ENCODE data around the gene ADAMTS12.
A peak's percentile ranks its signal among the peaks of the same experiment; 100 is the strongest.

ADAMTS12 gene

DNA sequence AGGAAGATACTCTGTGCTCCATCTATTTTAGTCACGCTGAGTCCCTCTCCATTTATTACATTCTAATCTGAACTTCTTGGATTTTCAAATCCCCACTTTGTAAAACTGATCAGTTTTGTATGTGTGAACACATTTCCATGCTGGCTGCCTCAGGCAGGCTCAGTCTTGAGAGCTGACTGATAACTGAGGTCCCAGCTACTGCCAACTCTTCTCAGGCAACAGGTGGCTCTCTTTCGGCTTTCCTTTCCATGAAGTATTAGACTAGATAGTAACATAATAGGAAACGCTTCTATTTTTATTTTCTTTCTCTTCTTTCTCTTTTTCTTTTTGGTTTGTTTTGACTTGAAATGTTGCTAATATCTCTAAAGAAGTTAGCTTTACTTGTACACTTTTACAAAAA, 312.6 kb downstream of the ADAMTS12 start:
- DNase-seq (ENCODE audit: low read depth), result no peak
- TF ChIP-seq, protein P1, sequence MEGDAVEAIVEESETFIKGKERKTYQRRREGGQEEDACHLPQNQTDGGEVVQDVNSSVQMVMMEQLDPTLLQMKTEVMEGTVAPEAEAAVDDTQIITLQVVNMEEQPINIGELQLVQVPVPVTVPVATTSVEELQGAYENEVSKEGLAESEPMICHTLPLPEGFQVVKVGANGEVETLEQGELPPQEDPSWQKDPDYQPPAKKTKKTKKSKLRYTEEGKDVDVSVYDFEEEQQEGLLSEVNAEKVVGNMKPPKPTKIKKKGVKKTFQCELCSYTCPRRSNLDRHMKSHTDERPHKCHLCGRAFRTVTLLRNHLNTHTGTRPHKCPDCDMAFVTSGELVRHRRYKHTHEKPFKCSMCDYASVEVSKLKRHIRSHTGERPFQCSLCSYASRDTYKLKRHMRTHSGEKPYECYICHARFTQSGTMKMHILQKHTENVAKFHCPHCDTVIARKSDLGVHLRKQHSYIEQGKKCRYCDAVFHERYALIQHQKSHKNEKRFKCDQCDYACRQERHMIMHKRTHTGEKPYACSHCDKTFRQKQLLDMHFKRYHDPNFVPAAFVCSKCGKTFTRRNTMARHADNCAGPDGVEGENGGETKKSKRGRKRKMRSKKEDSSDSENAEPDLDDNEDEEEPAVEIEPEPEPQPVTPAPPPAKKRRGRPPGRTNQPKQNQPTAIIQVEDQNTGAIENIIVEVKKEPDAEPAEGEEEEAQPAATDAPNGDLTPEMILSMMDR (conservative IDR thresholded peaks at IDR 0.05; ENCODE audit: low read length), result no peak

DNA sequence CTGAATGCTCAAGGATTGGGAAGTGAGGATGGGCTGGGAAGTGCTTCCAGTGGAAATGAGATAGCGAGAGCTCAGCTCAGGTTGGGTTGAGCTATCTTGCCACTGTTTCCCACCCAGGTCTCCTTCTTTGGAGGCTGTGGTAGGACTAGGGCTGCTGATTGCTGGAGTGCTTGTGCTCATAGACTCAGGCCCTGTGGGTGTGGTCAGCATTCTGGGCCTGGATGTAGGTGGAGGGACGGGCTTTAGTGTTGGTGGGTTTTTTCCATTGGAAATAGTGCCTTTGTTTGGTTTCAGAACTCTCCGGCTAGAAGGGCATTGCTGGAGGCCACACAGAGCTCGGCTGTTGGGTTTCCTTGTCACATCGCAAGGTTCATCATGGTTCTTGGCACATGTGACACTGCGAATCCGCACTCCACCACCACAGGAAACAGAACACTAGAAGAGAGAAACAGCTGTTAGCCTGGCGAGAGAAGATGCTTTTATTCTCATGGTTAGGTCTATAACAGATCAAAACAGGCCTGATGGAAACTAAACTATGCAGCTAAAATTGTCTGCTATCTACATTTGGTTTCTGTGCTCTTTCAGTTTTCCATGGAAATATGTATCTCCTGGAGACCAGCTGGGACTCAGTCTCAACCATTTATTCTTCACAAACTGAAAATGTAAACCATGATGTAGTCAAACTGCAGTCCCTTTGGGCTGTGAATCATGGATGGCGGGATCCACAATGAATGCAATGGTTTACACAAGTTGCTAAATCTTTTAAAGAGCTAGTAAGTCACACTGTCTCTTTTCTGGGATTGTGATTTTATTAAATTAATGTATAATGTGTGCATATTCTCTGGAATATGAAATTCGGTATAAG, 314.8 kb downstream of the ADAMTS12 start:
- no peak for DNase-seq (ENCODE audit: low read depth)
- TF ChIP-seq, protein P1 (conservative IDR thresholded peaks at IDR 0.05; ENCODE audit: low read length), result no peak
- H3K4me3 ChIP-seq (ENCODE audit: low read length), result no peak overlapping the region

More for the DNA sequence above, 312.6 kb downstream of the ADAMTS12 start:
- H3K4me3 ChIP-seq (ENCODE audit: low read length), result no peak overlapping the region

DNA sequence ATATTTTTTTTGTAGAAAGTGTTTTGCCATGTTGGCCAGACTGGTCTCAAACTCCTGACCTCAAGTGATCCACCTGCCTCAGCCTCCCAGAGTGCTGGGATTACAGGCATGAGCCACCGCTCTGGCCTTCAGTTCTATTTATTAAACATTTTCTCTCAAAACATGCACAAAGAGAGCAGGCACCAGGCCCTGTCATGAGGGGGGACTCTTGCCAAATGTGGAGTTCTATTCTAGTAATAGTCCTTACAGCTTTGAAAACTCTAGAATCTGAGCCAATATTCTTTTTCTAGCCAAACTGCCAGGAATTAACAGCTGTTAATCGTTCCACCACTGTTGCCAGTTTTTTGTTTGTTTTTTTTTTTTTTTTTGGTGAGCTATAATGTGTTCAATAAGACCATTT, 326.5 kb downstream of the ADAMTS12 start:
- DNase-seq (ENCODE audit: low read depth), result peak; percentile 13
- no peak overlapping the region for H3K4me3 ChIP-seq (ENCODE audit: low read length)
- TF ChIP-seq, protein P1 (conservative IDR thresholded peaks at IDR 0.05; ENCODE audit: low read length), result no peak

DNA sequence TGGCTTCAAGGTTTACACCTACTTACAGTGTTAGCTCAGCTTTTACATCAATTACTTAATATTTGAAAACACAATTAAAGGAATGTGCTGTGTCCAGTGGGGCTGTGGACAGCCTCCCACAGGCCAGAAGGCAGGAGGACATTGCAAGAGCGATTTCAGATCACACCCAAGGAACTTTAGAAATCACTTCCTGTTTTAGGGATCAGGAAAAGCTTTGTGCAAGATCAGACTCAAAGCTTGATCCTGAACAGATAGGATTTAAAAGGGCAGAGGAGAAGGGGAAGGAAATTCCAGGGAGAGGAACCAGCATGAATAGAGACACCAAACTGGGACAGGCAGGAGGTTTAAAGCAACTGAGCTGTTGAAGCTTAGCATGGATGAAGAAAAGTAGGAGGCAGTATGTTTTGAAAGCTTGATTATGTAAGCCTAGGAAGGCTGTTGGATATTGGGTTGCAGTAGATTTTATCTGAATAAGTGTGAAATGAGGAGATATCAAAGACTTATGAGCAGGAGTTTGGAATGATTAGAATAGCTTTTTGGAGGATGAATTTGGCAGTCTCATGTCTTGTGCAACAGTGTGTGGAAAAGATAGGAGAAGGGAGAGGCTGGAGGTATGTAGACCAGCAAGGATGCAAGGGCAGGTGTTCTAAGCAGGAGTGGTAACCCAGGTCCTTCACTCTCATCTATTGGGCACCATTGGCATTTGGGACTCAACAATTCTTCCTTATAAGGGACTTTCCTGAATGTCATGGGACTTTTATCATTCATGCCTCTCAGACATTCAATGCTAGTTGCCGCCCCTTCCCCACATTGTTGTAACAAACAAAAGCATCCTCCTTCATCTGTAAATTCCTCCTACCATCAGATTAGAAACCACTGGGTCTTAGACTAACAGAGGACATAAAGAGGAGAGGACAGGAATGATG, 327.5 kb downstream of the ADAMTS12 start:
- DNase-seq (ENCODE audit: low read depth), result peak; percentile 17
- H3K4me3 ChIP-seq (ENCODE audit: low read length), result no peak overlapping the region
- TF ChIP-seq, protein P1 (conservative IDR thresholded peaks at IDR 0.05; ENCODE audit: low read length), result no peak

DNA sequence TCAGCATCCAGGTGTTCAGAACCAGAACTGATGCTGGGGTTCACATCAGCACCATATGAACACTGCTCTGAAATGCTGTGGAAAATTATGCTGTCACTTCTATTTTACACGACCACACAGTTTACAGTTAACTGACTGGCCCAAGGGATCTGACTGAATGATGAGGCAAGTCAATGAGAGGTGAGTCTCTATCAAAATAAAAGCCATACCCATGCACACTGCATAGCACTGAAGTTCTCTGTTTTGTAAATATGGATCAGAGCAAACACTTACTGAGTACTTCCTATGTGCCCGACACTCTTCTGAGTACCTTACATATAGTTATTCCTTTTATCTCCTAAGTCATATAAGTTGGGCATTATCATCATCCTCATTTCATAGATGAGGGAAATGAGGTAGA, 328.3 kb downstream of the ADAMTS12 start:
- no peak for DNase-seq (ENCODE audit: low read depth)
- TF ChIP-seq, protein P1 (conservative IDR thresholded peaks at IDR 0.05; ENCODE audit: low read length), result no peak
- H3K4me3 ChIP-seq (ENCODE audit: low read length), result no peak overlapping the region

DNA sequence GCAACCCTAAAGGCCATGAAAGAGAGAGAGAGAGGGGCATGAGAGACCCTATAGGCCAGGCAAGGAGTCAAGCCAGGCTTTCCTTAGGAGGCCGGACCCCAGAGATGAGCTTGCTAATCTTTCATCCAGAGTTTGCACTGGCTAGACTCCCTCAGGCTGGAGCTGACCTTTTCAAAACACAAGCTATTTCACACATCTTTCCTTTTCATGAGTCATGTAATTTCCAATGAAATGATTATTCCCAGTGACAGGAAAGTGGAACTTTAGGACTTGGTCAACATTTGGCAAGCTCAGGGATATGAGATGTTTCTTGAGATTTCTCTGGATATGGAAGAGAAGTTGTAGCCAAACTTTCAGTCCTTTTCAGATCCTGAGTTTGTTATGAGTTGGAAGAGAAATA, 333.3 kb downstream of the ADAMTS12 start:
- peak; percentile 18 for DNase-seq (ENCODE audit: low read depth)
- TF ChIP-seq, protein P1 (conservative IDR thresholded peaks at IDR 0.05; ENCODE audit: low read length), result no peak
- H3K4me3 ChIP-seq (ENCODE audit: low read length), result no peak overlapping the region
